CD4-positive, alpha-beta T cell (primary cell): ENCODE data around the gene PLEKHA4. TPM values are rescaled to one million over a fixed set of nuclear protein-coding genes. Genes with fewer than 3 reads are reported as not detected.
"Not testable (repeated sequence)": the region's sequence is repeated elsewhere in the genome, so short reads cannot be mapped to it uniquely, and the experiment has no call there.

Experiments used
- ATAC-seq: fragments of 200-7000 bp; cut with Tn5 transposase; one replicate; pipeline ENCODE4 v1.10.0; 2022; ENCODE audit warnings: mild to moderate bottlenecking; ENCODE audit not compliant: poor library complexity
- CTCF ChIA-PET: fragments of 350-600 bp; sonication (Branson Sonifier 250); formaldehyde crosslinking; loops from one replicate; lab custom pipeline; 2021; ENCODE audit warnings: antibody characterized with exemption, inconsistent platforms; lab: Charles Lee
- POLR2A ChIA-PET: fragments of 350-600 bp; sonication (Branson Sonifier 250); formaldehyde crosslinking; loops from one replicate; lab custom pipeline; 2021; ENCODE audit warnings: antibody characterized with exemption, inconsistent platforms; lab: Charles Lee
- DNase-seq, 14 experiments: peaks; one replicate each; pipeline ENCODE4 v3.0.0-alpha.2; 2013 to 2020; ENCODE audit warnings: mixed read lengths in 2 of 14
- H3K27ac ChIP-seq, 2 donors: one replicate each; pipeline versions ENCODE4 v1.5.1 to v1.7.0; 2013; ENCODE audit warnings: low read length in 2 of 2, low read depth in 1 of 2, mild to moderate bottlenecking in 1 of 2
- H3K27me3 ChIP-seq, 2 experiments: 1 replicate in 1 of 2; 2 replicates in 1 of 2; pipeline versions ENCODE4 v1.6.1 to v1.7.0; 2013; ENCODE audit warnings: low read length in 2 of 2, control low read depth in 1 of 2, mild to moderate bottlenecking in 1 of 2, moderate library complexity in 1 of 2; ENCODE audit not compliant: insufficient read depth in 2 of 2, control insufficient read depth in 1 of 2
- H3K36me3 ChIP-seq: one replicate; pipeline ENCODE4 v1.6.1; 2013; ENCODE audit warnings: low read length, control low read depth; ENCODE audit not compliant: insufficient read depth
- H3K4me1 ChIP-seq: one replicate; pipeline ENCODE4 v1.6.1; 2013; ENCODE audit warnings: low read length, control low read depth; ENCODE audit not compliant: insufficient read depth
- H3K4me3 ChIP-seq: one replicate; pipeline ENCODE4 v1.5.1; 2013; ENCODE audit warnings: mild to moderate bottlenecking, low read length, moderate library complexity
- H3K9me3 ChIP-seq, 2 experiments: 1 replicate in 1 of 2; 2 replicates in 1 of 2; pipeline versions ENCODE4 v1.6.1 to v1.7.0; 2013; ENCODE audit warnings: low read length in 2 of 2, mild to moderate bottlenecking in 2 of 2, control low read depth in 1 of 2, moderate library complexity in 1 of 2; ENCODE audit not compliant: control insufficient read depth in 1 of 2, insufficient read depth in 1 of 2
- H3K27ac Mint-ChIP-seq: one replicate; pipeline ENCODE4 v1.8.0; 2020; ENCODE audit warnings: mixed read lengths
- H3K27me3 Mint-ChIP-seq: one replicate; pipeline ENCODE4 v1.8.0; 2021; ENCODE audit warnings: mixed read lengths
- H3K36me3 Mint-ChIP-seq: one replicate; pipeline ENCODE4 v1.8.0; 2021; ENCODE audit warnings: low read depth, mixed read lengths
- H3K4me1 Mint-ChIP-seq: one replicate; pipeline ENCODE4 v1.8.0; 2021; ENCODE audit warnings: low read depth, mixed read lengths
- H3K4me3 Mint-ChIP-seq: one replicate; pipeline ENCODE4 v1.8.0; 2020; ENCODE audit warnings: mild to moderate bottlenecking, mixed read lengths
- H3K9me3 Mint-ChIP-seq: one replicate; pipeline ENCODE4 v1.8.0; 2020; ENCODE audit warnings: mixed read lengths
- intact Hi-C, 2 experiments: fragments of 100-400 bp; cut with DNase I in 1 of 2; cut with micrococcal nuclease in 1 of 2; formaldehyde crosslinking; loops; one replicate each; pipeline versions ENCODE4 v1.15.1 to v1.9.0; 2023 to 2025; cut with DNase I, micrococcal nuclease
- total RNA-seq, 174 experiments: library from RNA in 2 of 174; stranded (reverse) in 2 of 174; gene quantifications; one replicate each; pipeline ENCODE4 v1.2.3 and lab custom pipeline; 2021 to 2026
- TF ChIP-seq, protein P1 (sequence below): fragments of 200-600 bp; IDR thresholded peaks from one replicate; pipeline ENCODE4 v1.8.0; 2022; ENCODE audit warnings: antibody characterized with exemption, mild to moderate bottlenecking

Gene PLEKHA4
- total RNA-seq, 2 experiments from 2014 or later: 1.4 to 2.7 TPM

DNA sequence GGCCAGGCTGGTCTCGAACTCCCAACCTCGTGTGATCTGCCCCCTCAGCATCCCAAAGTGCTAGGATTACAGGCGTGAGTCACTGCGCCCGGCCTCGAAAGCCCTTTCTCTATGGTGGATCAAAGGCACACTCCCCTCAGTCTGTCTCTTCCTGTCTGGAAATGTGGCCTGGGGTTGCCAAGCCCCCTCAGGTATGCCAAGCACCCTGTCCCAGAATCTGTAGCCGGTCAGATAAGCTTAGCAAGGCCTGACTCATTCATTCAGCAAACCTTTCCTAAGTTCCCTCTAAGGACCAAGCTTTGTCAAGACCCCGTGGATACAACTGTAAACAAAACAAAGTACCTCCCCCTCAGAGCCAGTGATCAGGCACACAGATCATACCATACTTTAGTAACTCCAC lies 45.8 kb upstream of the PLEKHA4 start:
- TF ChIP-seq, protein P1, sequence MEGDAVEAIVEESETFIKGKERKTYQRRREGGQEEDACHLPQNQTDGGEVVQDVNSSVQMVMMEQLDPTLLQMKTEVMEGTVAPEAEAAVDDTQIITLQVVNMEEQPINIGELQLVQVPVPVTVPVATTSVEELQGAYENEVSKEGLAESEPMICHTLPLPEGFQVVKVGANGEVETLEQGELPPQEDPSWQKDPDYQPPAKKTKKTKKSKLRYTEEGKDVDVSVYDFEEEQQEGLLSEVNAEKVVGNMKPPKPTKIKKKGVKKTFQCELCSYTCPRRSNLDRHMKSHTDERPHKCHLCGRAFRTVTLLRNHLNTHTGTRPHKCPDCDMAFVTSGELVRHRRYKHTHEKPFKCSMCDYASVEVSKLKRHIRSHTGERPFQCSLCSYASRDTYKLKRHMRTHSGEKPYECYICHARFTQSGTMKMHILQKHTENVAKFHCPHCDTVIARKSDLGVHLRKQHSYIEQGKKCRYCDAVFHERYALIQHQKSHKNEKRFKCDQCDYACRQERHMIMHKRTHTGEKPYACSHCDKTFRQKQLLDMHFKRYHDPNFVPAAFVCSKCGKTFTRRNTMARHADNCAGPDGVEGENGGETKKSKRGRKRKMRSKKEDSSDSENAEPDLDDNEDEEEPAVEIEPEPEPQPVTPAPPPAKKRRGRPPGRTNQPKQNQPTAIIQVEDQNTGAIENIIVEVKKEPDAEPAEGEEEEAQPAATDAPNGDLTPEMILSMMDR: no peak
- DNase-seq (no peak), ATAC-seq (no peak)
- no peak overlapping the region for H3K4me3 Mint-ChIP-seq
- H3K27me3 Mint-ChIP-seq: no peaks in the 10 kb centered on the region
- no peaks in the 10 kb centered on the region for H3K9me3 ChIP-seq
- H3K27ac Mint-ChIP-seq: no peak overlapping the region
- H3K27me3 ChIP-seq: no peaks in the 10 kb centered on the region
- H3K4me1 ChIP-seq: no peaks in the 10 kb centered on the region
- H3K4me1 Mint-ChIP-seq: no peaks in the 10 kb centered on the region
- peaks cover 77% of the 10 kb centered on the region for H3K36me3 ChIP-seq
- H3K4me3 ChIP-seq: no peak overlapping the region
- peaks cover 73% of the 10 kb centered on the region for H3K36me3 Mint-ChIP-seq
- intact Hi-C loops: no loop called here
- ChIA-PET POLR2A (interaction anchor here (1.5 kb wide), 1 partner anchor 12 kb away, joined by 5 read pairs; no protein-coding TSS in a partner anchor), CTCF (no interaction called here)
- H3K27ac ChIP-seq: no peak overlapping the region
- H3K9me3 Mint-ChIP-seq: no peaks in the 10 kb centered on the region

DNA sequence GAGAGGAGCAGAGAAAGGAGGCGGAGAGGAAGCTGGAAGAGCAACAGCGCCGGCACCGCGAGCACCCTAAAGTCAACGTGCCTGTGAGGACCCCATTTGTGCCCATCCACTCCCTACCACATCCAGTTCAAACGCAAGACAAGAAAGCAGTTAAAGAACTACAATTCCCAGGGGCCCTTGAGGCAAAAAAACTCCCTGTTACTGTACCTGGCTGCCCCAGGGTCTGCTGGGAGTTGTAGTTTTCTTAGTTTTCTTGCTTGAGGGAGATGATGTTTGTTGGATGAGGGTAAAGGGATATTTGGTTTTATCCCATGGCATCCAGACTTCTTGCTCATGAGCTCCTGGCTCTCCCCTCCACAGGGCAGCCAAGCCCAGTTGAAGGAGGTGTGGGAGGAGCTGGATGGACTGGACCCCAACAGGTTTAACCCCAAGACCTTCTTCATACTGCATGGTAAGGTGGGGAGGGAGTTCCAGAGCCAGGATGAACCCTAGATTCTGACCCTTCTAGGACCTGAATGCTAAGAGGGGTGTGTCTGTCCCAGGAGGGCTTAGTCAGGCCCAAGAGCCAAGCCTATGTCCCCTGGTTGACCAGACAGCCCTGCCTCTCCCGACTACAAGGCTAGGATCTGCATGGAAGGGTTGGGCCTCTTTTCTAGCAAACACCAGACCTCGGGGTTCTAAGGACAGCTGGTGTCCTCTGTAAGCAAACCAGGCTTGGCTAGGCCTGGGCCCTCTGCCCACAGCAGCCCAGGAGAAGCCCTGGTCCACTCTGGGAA lies 44.9 kb upstream of the PLEKHA4 start:
- no peaks in the 10 kb centered on the region for H3K9me3 Mint-ChIP-seq
- H3K4me3 Mint-ChIP-seq: no peak overlapping the region
- POLR2A ChIA-PET: interaction anchor here (0.6 kb wide), 1 partner anchor 26 kb away, joined by 3 read pairs; no protein-coding TSS in a partner anchor
- Histone ChIP-seq H3K27ac (no peak overlapping the region), H3K9me3 (no peaks in the 10 kb centered on the region), H3K4me1 (no peaks in the 10 kb centered on the region), H3K36me3 (peaks cover 75% of the 10 kb centered on the region), H3K27me3 (no peaks in the 10 kb centered on the region), H3K4me3 (no peak overlapping the region)
- H3K27me3 Mint-ChIP-seq: no peaks in the 10 kb centered on the region
- H3K4me1 Mint-ChIP-seq: no peaks in the 10 kb centered on the region
- intact Hi-C loops: no loop called here
- CTCF ChIA-PET: no interaction called here
- ATAC-seq (peak; percentile 91), DNase-seq (peak in 5 of 14 experiments; percentile 12 to 62 (median 30))
- H3K36me3 Mint-ChIP-seq: peaks cover 70% of the 10 kb centered on the region
- TF ChIP-seq, protein P1: no peak
- H3K27ac Mint-ChIP-seq: no peak overlapping the region

DNA sequence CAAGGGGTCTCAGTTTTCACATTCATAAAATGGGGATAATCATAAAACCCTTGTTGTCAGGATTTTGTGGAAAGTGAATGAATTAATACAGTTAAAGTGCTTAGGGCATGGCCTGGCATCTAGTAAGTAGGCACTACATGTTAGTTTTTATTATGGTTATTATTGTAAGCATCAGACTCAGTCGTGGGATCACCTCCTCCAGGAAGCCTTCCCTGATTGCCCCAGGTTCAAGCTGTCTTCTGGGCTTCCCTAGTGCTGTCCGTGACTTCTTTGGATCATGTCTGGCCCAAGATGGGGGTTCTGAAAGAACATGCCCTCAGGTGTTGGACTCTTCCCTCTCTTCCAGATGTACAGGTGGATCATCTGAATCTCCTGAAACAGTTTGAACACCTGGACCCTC lies 42.4 kb upstream of the PLEKHA4 start:
- H3K27ac Mint-ChIP-seq: no peak overlapping the region
- intact Hi-C loops: no loop called here
- no peaks in the 10 kb centered on the region for H3K4me1 Mint-ChIP-seq
- H3K27me3 Mint-ChIP-seq: no peaks in the 10 kb centered on the region
- no peak overlapping the region for H3K4me3 Mint-ChIP-seq
- DNase-seq (no peak), ATAC-seq (no peak)
- Histone ChIP-seq H3K4me1 (no peaks in the 10 kb centered on the region), H3K27me3 (no peaks in the 10 kb centered on the region), H3K36me3 (peaks cover 69% of the 10 kb centered on the region), H3K9me3 (no peaks in the 10 kb centered on the region), H3K27ac (no peak overlapping the region), H3K4me3 (no peak overlapping the region)
- POLR2A ChIA-PET: no interaction called here
- peaks cover 73% of the 10 kb centered on the region for H3K36me3 Mint-ChIP-seq
- H3K9me3 Mint-ChIP-seq: no peaks in the 10 kb centered on the region
- CTCF ChIA-PET: no interaction called here
- TF ChIP-seq, protein P1: no peak

DNA sequence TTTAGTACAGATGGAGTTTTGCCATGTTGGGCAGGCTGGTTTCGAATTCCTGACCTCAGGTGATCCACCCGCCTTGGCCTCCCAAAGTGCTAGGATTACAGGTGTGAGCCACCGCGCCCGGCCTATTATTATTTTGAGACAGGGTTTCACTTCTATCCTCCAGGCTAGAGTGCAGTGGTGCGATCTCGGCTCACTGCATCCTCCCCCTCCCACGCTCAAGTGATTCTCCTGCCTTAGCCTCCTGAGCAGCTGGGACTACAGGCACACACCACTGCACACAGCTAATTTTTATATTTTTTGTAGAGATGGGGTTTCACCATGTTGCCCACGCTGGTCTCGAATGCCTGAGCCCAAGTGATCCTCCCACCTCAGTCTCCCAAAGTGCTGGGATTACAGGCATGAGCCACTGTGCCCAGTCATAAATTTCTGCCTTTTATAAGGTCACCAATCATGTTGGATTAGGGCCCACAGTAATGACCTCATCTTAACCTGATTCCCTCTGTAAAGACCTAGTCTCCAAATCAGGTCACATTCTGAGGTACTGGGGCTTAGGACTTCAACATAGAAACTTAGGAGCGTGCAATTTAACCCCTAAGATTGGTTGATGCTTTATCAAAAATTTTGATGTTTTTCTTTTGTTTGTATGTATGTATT lies 41.1 kb upstream of the PLEKHA4 start:
- intact Hi-C loops, H3K27me3 Mint-ChIP-seq, H3K4me3 Mint-ChIP-seq, H3K4me1 ChIP-seq, H3K27me3 ChIP-seq, H3K4me3 ChIP-seq, H3K9me3 Mint-ChIP-seq, H3K4me1 Mint-ChIP-seq, ATAC-seq, CTCF ChIA-PET, H3K27ac ChIP-seq, H3K27ac Mint-ChIP-seq, H3K9me3 ChIP-seq, POLR2A ChIA-PET, DNase-seq: not testable (repeated sequence)
- peaks cover 81% of the 10 kb centered on the region for H3K36me3 Mint-ChIP-seq
- H3K36me3 ChIP-seq: peaks cover 75% of the 10 kb centered on the region
